GM18526 (cell line): Measurements from ENCODE around the gene HNRNPAB.

ENCODE experiments used
- POLR2A ChIP-seq: IDR thresholded peaks from 3 replicates; pipeline ENCODE4 v1.6.1; 2011; ENCODE audit not compliant: insufficient read length; ENCODE audit errors: extremely low read depth

HNRNPAB gene

DNA sequence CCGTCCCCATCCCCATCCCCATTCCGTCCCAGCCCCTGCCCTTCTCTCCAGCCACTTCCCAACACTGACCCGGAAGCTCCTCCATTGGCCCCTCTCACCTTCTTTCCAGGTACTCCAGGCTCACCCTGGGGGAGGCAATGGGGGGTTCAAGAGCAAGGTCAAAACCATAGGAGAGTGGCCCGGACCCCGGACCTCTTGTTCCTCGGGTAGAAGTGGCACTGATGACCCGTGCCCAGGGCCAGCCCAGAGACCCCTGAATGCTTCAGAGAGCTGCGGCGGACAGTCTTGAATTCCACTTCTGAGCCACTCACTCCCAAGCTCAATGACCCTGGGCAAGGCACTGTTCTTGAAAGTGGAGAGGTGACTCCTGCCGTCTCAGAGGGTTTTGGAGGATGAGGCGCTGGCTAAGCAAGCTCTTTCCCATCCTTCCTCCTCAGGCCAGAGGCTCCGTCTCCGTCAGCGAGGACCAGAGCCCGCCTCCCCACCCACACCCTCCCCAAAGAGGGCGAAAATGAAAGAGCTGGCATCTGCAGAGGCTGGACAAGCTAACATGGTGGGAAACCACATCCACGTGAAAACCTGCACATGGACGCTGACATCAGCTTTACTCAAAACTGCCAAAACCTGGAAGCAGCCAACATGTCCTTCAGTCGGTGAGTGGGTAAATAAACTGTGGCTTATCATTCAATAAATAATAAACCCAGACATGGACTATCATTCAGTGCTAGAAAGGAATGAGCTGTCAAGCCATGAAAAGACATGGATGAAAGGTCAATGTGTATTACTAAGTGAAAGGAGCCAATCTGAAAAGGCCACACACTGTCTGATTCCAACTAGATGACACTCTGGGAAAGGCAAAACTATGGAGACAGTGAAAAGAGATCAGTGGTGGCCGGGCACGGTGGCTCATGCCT, 55.5 kb downstream of the HNRNPAB start:
- TF ChIP-seq POLR2A: no peak
